ENCODE results near the gene ARL4D. TPM values are rescaled to one million over a fixed set of nuclear protein-coding genes. Genes with fewer than 3 reads are reported as not detected.
"Not testable (repeated sequence)": the region's sequence is repeated elsewhere in the genome, so short reads cannot be mapped to it uniquely, and the experiment has no call there.

Gene ARL4D
- total and polyA plus RNA-seq, 2 donors: 14.8 to 112 TPM

GRCh38 chr17:43363181-43363925 is 35.4 kb upstream of the ARL4D start:
- WGBS: 94% methylated on average over 27 of the region's 27 CpGs

GRCh38 chr17:43363926-43364285 is 34.9 kb upstream of the ARL4D start:
- 92% methylated on average over 10 of the region's 10 CpGs for WGBS
- no peak overlapping the region for H3K4me3 ChIP-seq (ENCODE audit: low read depth, low read length)
- H3K27ac ChIP-seq (ENCODE audit: low read depth): no peak overlapping the region
- no peaks in the 10 kb centered on the region for H3K4me1 ChIP-seq (ENCODE audit: insufficient read depth)
- H3K36me3 ChIP-seq (ENCODE audit: insufficient read depth): no peaks in the 10 kb centered on the region
- DNase-seq (ENCODE audit: extremely low spot score): no peak

More at GRCh38 chr17:43363181-43363925, 35.4 kb upstream of the ARL4D start:
- no peak for DNase-seq (ENCODE audit: extremely low spot score)
- no peak overlapping the region for H3K27ac ChIP-seq (ENCODE audit: low read depth)
- H3K36me3 ChIP-seq (ENCODE audit: insufficient read depth): no peaks in the 10 kb centered on the region
- H3K4me3 ChIP-seq (ENCODE audit: low read depth, low read length): no peak overlapping the region
- H3K4me1 ChIP-seq (ENCODE audit: insufficient read depth): no peaks in the 10 kb centered on the region

GRCh38 chr17:43365356-43365755 is 33.4 kb upstream of the ARL4D start:
- Histone ChIP-seq H3K4me1 (ENCODE audit: insufficient read depth) (no peaks in the 10 kb centered on the region), H3K4me3 (ENCODE audit: low read depth, low read length) (no peak overlapping the region), H3K27ac (ENCODE audit: low read depth) (no peak overlapping the region), H3K36me3 (ENCODE audit: insufficient read depth) (no peaks in the 10 kb centered on the region)
- 84% methylated on average over 4 of the region's 4 CpGs for WGBS
- no peak for DNase-seq (ENCODE audit: extremely low spot score)

- 83% methylated on average over 9 of the region's 9 CpGs for WGBS
- H3K4me1 ChIP-seq (ENCODE audit: insufficient read depth); H3K4me3 ChIP-seq (ENCODE audit: low read depth, low read length); H3K27ac ChIP-seq (ENCODE audit: low read depth); H3K36me3 ChIP-seq (ENCODE audit: insufficient read depth); DNase-seq (ENCODE audit: extremely low spot score): not testable (repeated sequence)
Measured at GRCh38 chr17:43365921-43366320, 32.9 kb upstream of the ARL4D start.

GRCh38 chr17:43366891-43367736 is 31.7 kb upstream of the ARL4D start:
- Histone ChIP-seq H3K36me3 (ENCODE audit: insufficient read depth) (no peaks in the 10 kb centered on the region), H3K4me1 (ENCODE audit: insufficient read depth) (no peaks in the 10 kb centered on the region), H3K4me3 (ENCODE audit: low read depth, low read length) (no peak overlapping the region), H3K27ac (ENCODE audit: low read depth) (peak overlapping the region; percentile 95)
- WGBS: 70% methylated on average over 25 of the region's 25 CpGs
- DNase-seq (ENCODE audit: extremely low spot score): no peak

- Histone ChIP-seq H3K4me1 (ENCODE audit: insufficient read depth) (no peaks in the 10 kb centered on the region), H3K27ac (ENCODE audit: low read depth) (peak overlapping the region; percentile 98), H3K36me3 (ENCODE audit: insufficient read depth) (no peaks in the 10 kb centered on the region), H3K4me3 (ENCODE audit: low read depth, low read length) (no peak overlapping the region)
- WGBS: 13% methylated on average over 11 of the region's 11 CpGs
- peak; percentile 94 for DNase-seq (ENCODE audit: extremely low spot score)
Measured at GRCh38 chr17:43367737-43368242, 31.0 kb upstream of the ARL4D start.

- peak overlapping the region; percentile 98 for H3K27ac ChIP-seq (ENCODE audit: low read depth)
- no peaks in the 10 kb centered on the region for H3K36me3 ChIP-seq (ENCODE audit: insufficient read depth)
- DNase-seq (ENCODE audit: extremely low spot score): no peak
- under 1% methylated on average over 51 of the region's 51 CpGs for WGBS
- no peaks in the 10 kb centered on the region for H3K4me1 ChIP-seq (ENCODE audit: insufficient read depth)
- H3K4me3 ChIP-seq (ENCODE audit: low read depth, low read length): peak overlapping the region; percentile 32
Measured at GRCh38 chr17:43368740-43369506, 29.9 kb upstream of the ARL4D start.

- no peak for DNase-seq (ENCODE audit: extremely low spot score)
- H3K4me3 ChIP-seq (ENCODE audit: low read depth, low read length): no peak overlapping the region
- WGBS: 92% methylated on average over 5 of the region's 5 CpGs
- no peaks in the 10 kb centered on the region for H3K4me1 ChIP-seq (ENCODE audit: insufficient read depth)
- no peaks in the 10 kb centered on the region for H3K36me3 ChIP-seq (ENCODE audit: insufficient read depth)
- H3K27ac ChIP-seq (ENCODE audit: low read depth): peak overlapping the region; percentile 76
Measured at GRCh38 chr17:43369986-43370385, 28.8 kb upstream of the ARL4D start.

- DNase-seq (ENCODE audit: extremely low spot score): no peak
- H3K4me1 ChIP-seq (ENCODE audit: insufficient read depth): no peaks in the 10 kb centered on the region
- WGBS: 60% methylated on average over 6 of the region's 6 CpGs
- H3K27ac ChIP-seq (ENCODE audit: low read depth): no peak overlapping the region
- H3K4me3 ChIP-seq (ENCODE audit: low read depth, low read length): no peak overlapping the region
- no peaks in the 10 kb centered on the region for H3K36me3 ChIP-seq (ENCODE audit: insufficient read depth)
Measured at GRCh38 chr17:43371227-43371821, 27.5 kb upstream of the ARL4D start.

- Histone ChIP-seq H3K36me3 (ENCODE audit: insufficient read depth) (no peaks in the 10 kb centered on the region), H3K27ac (ENCODE audit: low read depth) (no peak overlapping the region), H3K4me3 (ENCODE audit: low read depth, low read length) (no peak overlapping the region), H3K4me1 (ENCODE audit: insufficient read depth) (no peaks in the 10 kb centered on the region)
- DNase-seq (ENCODE audit: extremely low spot score): no peak
- WGBS: 67% methylated on average over 11 of the region's 11 CpGs
Measured at GRCh38 chr17:43372273-43372911, 26.4 kb upstream of the ARL4D start.

- 94% methylated on average over 4 of the region's 4 CpGs for WGBS
- H3K27ac ChIP-seq (ENCODE audit: low read depth): no peak overlapping the region
- no peaks in the 10 kb centered on the region for H3K36me3 ChIP-seq (ENCODE audit: insufficient read depth)
- no peak overlapping the region for H3K4me3 ChIP-seq (ENCODE audit: low read depth, low read length)
- no peak for DNase-seq (ENCODE audit: extremely low spot score)
- H3K4me1 ChIP-seq (ENCODE audit: insufficient read depth): no peaks in the 10 kb centered on the region
Measured at GRCh38 chr17:43373356-43373755, 25.4 kb upstream of the ARL4D start.

GRCh38 chr17:43375915-43376314 is 22.9 kb upstream of the ARL4D start:
- not testable (repeated sequence) for H3K4me3 ChIP-seq (ENCODE audit: low read depth, low read length); H3K36me3 ChIP-seq (ENCODE audit: insufficient read depth); H3K27ac ChIP-seq (ENCODE audit: low read depth); DNase-seq (ENCODE audit: extremely low spot score); H3K4me1 ChIP-seq (ENCODE audit: insufficient read depth)
- WGBS: 86% methylated on average over 4 of the region's 4 CpGs

Measured in urinary bladder (tissue), 4 donors.